GM06990 (cell line): ENCODE measurements around the gene TK1.
"Not testable (repeated sequence)": the region's sequence is repeated elsewhere in the genome, so short reads cannot be mapped to it uniquely, and the experiment has no call there.

Experiments used
- DNase-seq: peaks from one replicate; pipeline ENCODE4 v3.0.0-alpha.2; 2011; ENCODE audit not compliant: insufficient read length; ENCODE audit errors: extremely low read depth
- H3K27me3 ChIP-seq: replicated peaks from 2 replicates; pipeline ENCODE4 v1.6.0; 2011; ENCODE audit warnings: low read length; ENCODE audit not compliant: control insufficient read depth, insufficient read depth
- H3K36me3 ChIP-seq: 2 replicates; pipeline ENCODE4 v1.5.1; 2011; ENCODE audit warnings: low read length; ENCODE audit not compliant: control insufficient read depth, insufficient read depth
- H3K4me3 ChIP-seq: replicated peaks from 2 replicates; pipeline ENCODE4 v1.5.1; 2011; ENCODE audit warnings: low read depth, mild to moderate bottlenecking, control low read depth, low read length
- CTCF ChIP-seq: IDR thresholded peaks from 2 replicates; pipeline ENCODE4 v1.5.1; 2011; ENCODE audit warnings: low read length, control low read depth, mild to moderate bottlenecking, inconsistent platforms; ENCODE audit not compliant: insufficient read depth, poor library complexity, severe bottlenecking

The TK1 gene

GRCh38 chr17:78172249-78173051, 14.4 kb downstream of the TK1 start:
- Histone ChIP-seq H3K27me3 (no peaks in the 10 kb centered on the region), H3K4me3 (peak overlapping the region; percentile 97), H3K36me3 (peaks cover 44% of the 10 kb centered on the region)
- TF ChIP-seq CTCF: no peak
- no peak for DNase-seq

GRCh38 chr17:78171591-78172248, 15.1 kb downstream of the TK1 start:
- peaks cover 44% of the 10 kb centered on the region for H3K36me3 ChIP-seq
- peak overlapping the region; percentile 97 for H3K4me3 ChIP-seq
- not testable (repeated sequence) for DNase-seq

GRCh38 chr17:78170692-78171590, 15.9 kb downstream of the TK1 start:
- TF ChIP-seq CTCF: no peak
- peaks cover 44% of the 10 kb centered on the region for H3K36me3 ChIP-seq
- H3K27me3 ChIP-seq: no peaks in the 10 kb centered on the region
- H3K4me3 ChIP-seq: peak overlapping the region; percentile 97
- no peak for DNase-seq

More at GRCh38 chr17:78171591-78172248, 15.1 kb downstream of the TK1 start:
- not testable (repeated sequence) for H3K27me3 ChIP-seq

GRCh38 chr17:78168903-78169793, 17.7 kb downstream of the TK1 start:
- Histone ChIP-seq H3K4me3 (peak overlapping the region; percentile 97), H3K36me3 (peaks cover 32% of the 10 kb centered on the region), H3K27me3 (no peaks in the 10 kb centered on the region)
- TF ChIP-seq CTCF: no peak
- peak; percentile 76 for DNase-seq

GRCh38 chr17:78168242-78168902, 18.5 kb downstream of the TK1 start, which contains the start of gene SYNGR2:
Gene SYNGR2, plus strand, starts transcription at chr17:78168581. Its CDS starts 36 bp downstream, at chr17:78168617.
- H3K4me3 ChIP-seq: peak within 1 kb of the TSS; percentile 97
- H3K27me3 ChIP-seq: no peaks in the 10 kb centered on the region
- no peak for TF ChIP-seq CTCF
- H3K36me3 ChIP-seq: peaks cover 29% of the 10 kb centered on the region
- DNase-seq: peak; percentile 92
